Measurements from ENCODE around the gene EEF1A2.

The EEF1A2 gene

DNA sequence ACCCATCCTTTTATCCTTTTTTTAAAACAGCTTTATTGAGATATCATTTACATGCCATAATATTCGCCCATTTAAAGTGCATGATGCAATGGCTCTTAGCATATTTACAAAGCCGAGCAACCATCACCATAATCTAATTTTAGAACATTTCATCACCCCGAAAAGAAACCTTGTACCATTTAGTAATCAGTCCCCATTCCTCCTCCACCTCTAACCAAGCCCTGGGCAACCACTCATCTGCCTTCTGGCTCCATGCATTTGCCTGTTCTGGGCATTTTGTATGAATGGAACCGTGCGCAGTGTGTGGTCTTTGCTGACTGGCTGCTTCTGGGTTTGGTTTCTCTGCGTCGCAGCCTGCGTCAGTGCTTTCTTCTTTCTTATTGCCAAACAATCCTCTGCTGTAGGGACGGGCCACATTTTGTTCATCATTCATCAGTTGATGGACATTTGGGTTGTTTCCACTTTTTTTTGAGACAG, 10.2 kb upstream of the EEF1A2 start:
- DNase-seq (ENCODE audit: low read depth): no peak
- TF ChIP-seq, protein P1, sequence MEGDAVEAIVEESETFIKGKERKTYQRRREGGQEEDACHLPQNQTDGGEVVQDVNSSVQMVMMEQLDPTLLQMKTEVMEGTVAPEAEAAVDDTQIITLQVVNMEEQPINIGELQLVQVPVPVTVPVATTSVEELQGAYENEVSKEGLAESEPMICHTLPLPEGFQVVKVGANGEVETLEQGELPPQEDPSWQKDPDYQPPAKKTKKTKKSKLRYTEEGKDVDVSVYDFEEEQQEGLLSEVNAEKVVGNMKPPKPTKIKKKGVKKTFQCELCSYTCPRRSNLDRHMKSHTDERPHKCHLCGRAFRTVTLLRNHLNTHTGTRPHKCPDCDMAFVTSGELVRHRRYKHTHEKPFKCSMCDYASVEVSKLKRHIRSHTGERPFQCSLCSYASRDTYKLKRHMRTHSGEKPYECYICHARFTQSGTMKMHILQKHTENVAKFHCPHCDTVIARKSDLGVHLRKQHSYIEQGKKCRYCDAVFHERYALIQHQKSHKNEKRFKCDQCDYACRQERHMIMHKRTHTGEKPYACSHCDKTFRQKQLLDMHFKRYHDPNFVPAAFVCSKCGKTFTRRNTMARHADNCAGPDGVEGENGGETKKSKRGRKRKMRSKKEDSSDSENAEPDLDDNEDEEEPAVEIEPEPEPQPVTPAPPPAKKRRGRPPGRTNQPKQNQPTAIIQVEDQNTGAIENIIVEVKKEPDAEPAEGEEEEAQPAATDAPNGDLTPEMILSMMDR (conservative IDR thresholded peaks at IDR 0.05; ENCODE audit: low read depth, low read length): no peak

DNA sequence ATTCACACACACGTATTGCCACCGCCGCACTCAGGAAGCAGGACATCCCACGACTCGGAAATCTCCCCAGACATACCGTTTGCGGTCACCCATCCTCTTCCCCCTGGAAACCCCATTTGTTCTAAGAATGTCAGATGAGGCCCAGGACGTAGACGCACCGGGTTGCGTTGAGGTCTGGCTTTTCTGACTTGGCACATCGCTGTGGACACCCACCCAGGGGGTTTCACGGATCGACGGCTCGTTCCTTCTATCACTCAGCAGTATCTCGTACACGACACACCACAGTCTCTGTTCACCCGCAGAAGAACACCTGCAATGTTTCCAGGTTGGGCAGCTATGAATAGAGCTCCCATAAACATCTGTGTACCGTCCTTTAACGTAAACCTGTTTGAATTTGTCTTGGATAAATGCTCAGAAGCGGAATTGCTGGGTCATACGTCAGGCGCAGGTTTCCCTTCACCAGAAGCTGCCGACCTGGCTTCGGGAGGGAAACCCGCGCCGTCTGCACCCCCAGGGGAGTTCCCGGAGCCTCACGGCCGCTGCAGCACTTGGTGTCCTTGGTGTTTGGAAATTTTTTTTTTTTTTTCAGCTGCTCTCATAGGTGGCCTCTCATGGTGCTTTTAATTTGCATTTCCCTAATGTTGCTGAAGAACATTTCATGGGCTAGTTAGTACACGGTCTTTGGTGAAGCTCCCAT, 9.3 kb upstream of the EEF1A2 start:
- H3K4me3 ChIP-seq (ENCODE audit: low read depth, low read length): no peak overlapping the region
- no peak for DNase-seq (ENCODE audit: low read depth)
- TF ChIP-seq, protein P1 (conservative IDR thresholded peaks at IDR 0.05; ENCODE audit: low read depth, low read length): no peak

More for the DNA sequence above, 10.2 kb upstream of the EEF1A2 start:
- H3K4me3 ChIP-seq (ENCODE audit: low read depth, low read length): no peak overlapping the region

DNA sequence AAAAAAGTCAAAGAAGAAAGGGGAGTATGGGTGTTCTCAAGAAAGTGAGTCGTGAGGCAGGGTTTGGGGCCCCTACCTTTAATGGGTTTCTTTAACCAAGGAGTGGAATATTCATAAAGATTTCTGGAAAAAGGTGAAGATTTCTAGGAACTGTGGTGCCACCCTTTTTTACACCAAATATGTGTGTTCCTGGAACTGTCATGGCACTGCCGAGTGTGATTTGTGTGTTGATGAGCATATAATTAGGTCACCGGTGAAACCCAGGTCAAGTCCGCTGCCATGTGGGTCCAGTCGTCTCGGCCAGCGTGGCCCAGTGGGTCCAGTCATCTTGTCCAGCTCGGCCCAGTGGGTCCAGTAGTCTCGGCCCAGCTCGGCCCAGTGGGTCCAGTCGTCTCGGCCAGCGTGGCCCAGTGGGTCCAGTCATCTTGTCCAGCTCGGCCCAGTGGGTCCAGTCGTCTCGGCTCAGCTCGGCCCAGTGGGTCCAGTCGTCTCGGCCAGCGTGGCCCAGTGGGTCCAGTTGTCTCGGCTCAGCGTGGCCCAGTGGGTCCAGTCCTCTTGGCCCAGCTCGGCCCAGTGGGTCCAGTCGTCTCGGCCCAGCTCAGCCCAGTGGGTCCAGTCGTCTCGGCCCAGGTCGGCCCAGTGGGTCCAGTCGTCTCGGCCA, 8.3 kb upstream of the EEF1A2 start:
- TF ChIP-seq, protein P1 (conservative IDR thresholded peaks at IDR 0.05; ENCODE audit: low read depth, low read length): no peak
- no peak overlapping the region for H3K4me3 ChIP-seq (ENCODE audit: low read depth, low read length)
- DNase-seq (ENCODE audit: low read depth): no peak

GRCh38 chr20:63505723-63506122, 6.8 kb upstream of the EEF1A2 start:
- no peak for DNase-seq (ENCODE audit: low read depth)
- TF ChIP-seq, protein P1 (conservative IDR thresholded peaks at IDR 0.05; ENCODE audit: low read depth, low read length): no peak
- H3K4me3 ChIP-seq (ENCODE audit: low read depth, low read length): no peak overlapping the region

DNA sequence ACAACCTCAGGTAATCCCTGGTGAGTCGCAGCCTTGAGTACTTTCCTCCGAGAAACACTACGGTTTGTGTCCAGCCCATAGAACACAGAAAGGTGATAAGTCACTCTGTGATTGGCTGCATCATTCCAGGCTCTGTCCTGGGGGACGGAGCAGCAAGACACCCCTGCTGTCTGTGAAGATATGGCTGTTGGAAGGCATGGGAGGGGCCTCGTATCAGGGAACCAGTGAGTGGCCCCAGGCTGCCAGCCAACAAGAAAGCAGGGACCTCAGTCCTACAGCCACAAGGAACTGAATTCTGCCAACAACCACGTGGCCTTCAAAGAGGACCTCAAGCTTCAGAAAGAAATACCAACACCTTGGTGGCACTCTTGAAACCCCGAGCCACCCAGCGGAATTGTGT, 6.4 kb upstream of the EEF1A2 start:
- no peak overlapping the region for H3K4me3 ChIP-seq (ENCODE audit: low read depth, low read length)
- TF ChIP-seq, protein P1 (conservative IDR thresholded peaks at IDR 0.05; ENCODE audit: low read depth, low read length): no peak
- DNase-seq (ENCODE audit: low read depth): no peak

DNA sequence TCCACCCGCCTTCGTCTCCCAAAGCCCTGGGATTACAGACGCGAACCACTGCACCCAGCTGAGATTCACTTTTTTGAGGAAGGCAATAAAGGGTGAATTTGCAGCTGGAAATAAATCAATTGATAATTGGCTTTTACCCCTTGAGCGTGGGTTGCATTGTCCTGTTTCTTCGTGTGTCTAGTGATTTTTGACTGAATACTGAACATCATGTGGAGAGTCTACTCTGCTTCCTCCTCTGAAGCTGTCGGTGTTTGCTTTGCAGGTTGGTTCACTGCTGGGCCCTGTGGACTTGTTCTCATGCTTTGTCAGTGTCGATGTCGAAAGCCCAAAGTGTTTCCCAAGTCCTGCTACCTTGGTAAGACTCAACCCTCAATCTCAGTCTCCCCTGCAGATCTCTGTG, 5.8 kb upstream of the EEF1A2 start:
- no peak for DNase-seq (ENCODE audit: low read depth)
- TF ChIP-seq, protein P1 (conservative IDR thresholded peaks at IDR 0.05; ENCODE audit: low read depth, low read length): no peak
- H3K4me3 ChIP-seq (ENCODE audit: low read depth, low read length): no peak overlapping the region

All from choroid plexus epithelial cell (primary cell).